HUES64 (cell line): ENCODE results near the gene GAL3ST2.
"Not testable (repeated sequence)": the region's sequence is repeated elsewhere in the genome, so short reads cannot be mapped to it uniquely, and the experiment has no call there.

ENCODE experiments used
- H3K27ac ChIP-seq: 2 replicates; pipeline ENCODE4 v1.7.0; 2013; ENCODE audit warnings: low read depth, low read length, inconsistent platforms
- H3K27me3 ChIP-seq: 2 replicates; pipeline ENCODE4 v1.6.1; 2013; ENCODE audit warnings: mild to moderate bottlenecking, low read length; ENCODE audit not compliant: insufficient read depth
- H3K36me3 ChIP-seq: 2 replicates; pipeline ENCODE4 v1.6.1; 2013; ENCODE audit warnings: mild to moderate bottlenecking, low read length; ENCODE audit not compliant: insufficient read depth
- H3K4me1 ChIP-seq: 2 replicates; pipeline ENCODE4 v1.6.1; 2013; ENCODE audit warnings: mild to moderate bottlenecking, low read length, moderate library complexity; ENCODE audit not compliant: insufficient read depth
- H3K4me3 ChIP-seq: 2 replicates; pipeline ENCODE4 v1.5.1; 2013; ENCODE audit warnings: mild to moderate bottlenecking, low read length, moderate library complexity
- H3K9ac ChIP-seq: 2 replicates; pipeline ENCODE4 v1.6.1; 2013; ENCODE audit warnings: mild to moderate bottlenecking, low read depth, low read length
- H3K9me3 ChIP-seq: 2 replicates; pipeline ENCODE4 v1.6.1; 2013; ENCODE audit warnings: low read depth, low read length; ENCODE audit not compliant: insufficient read depth
- WGBS: fragments of 150-250, 120-280 bp; methylation state at CpG from one replicate; pipeline ENCODE4 v1.1.7; 2013; ENCODE audit warnings: missing lambda C conversion rate; 5-methylcytosine and 5-hydroxymethylcytosine counted together

The GAL3ST2 gene

GRCh38 chr2:241798631-241799521 is 22.3 kb downstream of the GAL3ST2 start:
- no peaks in the 10 kb centered on the region for H3K9me3 ChIP-seq
- H3K4me1 ChIP-seq = no peaks in the 10 kb centered on the region
- H3K9ac ChIP-seq = no peak overlapping the region
- H3K27me3 ChIP-seq = peaks cover 14% of the 10 kb centered on the region
- no peak overlapping the region for H3K4me3 ChIP-seq
- 94% methylated on average over 21 of the region's 21 CpGs for WGBS
- H3K36me3 ChIP-seq = no peaks in the 10 kb centered on the region
- H3K27ac ChIP-seq = no peak overlapping the region

- peaks cover 21% of the 10 kb centered on the region for H3K27me3 ChIP-seq
- H3K36me3 ChIP-seq = no peaks in the 10 kb centered on the region
- no peak overlapping the region for H3K4me3 ChIP-seq
- H3K27ac ChIP-seq = no peak overlapping the region
- H3K9ac ChIP-seq = no peak overlapping the region
- no peaks in the 10 kb centered on the region for H3K9me3 ChIP-seq
- WGBS = 89% methylated on average over 10 of the region's 10 CpGs
- peaks cover 6% of the 10 kb centered on the region for H3K4me1 ChIP-seq
These were observed 23.0 kb downstream of the GAL3ST2 start for GRCh38 chr2:241799522-241800197.

- H3K36me3 ChIP-seq, H3K27ac ChIP-seq, H3K4me3 ChIP-seq, H3K4me1 ChIP-seq, H3K9ac ChIP-seq, H3K9me3 ChIP-seq: not testable (repeated sequence)
- peaks cover 25% of the 10 kb centered on the region for H3K27me3 ChIP-seq
- 91% methylated on average over 35 of the region's 35 CpGs for WGBS
These were observed 23.7 kb downstream of the GAL3ST2 start for GRCh38 chr2:241800198-241800903.

GRCh38 chr2:241801611-241802420 is 25.2 kb downstream of the GAL3ST2 start:
- H3K27me3 ChIP-seq = peaks cover 25% of the 10 kb centered on the region
- no peaks in the 10 kb centered on the region for H3K9me3 ChIP-seq
- H3K27ac ChIP-seq = no peak overlapping the region
- 71% methylated on average over 44 of the region's 44 CpGs for WGBS
- H3K36me3 ChIP-seq = no peaks in the 10 kb centered on the region
- H3K9ac ChIP-seq = no peak overlapping the region
- peaks cover 9% of the 10 kb centered on the region for H3K4me1 ChIP-seq
- H3K4me3 ChIP-seq = no peak overlapping the region

- no peak overlapping the region for H3K27ac ChIP-seq
- no peak overlapping the region for H3K9ac ChIP-seq
- H3K9me3 ChIP-seq = no peaks in the 10 kb centered on the region
- peaks cover 25% of the 10 kb centered on the region for H3K27me3 ChIP-seq
- H3K4me3 ChIP-seq = peak overlapping the region; percentile 57; the same call in 1 of the 2 replicates
- WGBS = 79% methylated on average over 32 of the region's 32 CpGs
- no peaks in the 10 kb centered on the region for H3K36me3 ChIP-seq
- peaks cover 9% of the 10 kb centered on the region for H3K4me1 ChIP-seq
These were observed 26.0 kb downstream of the GAL3ST2 start for GRCh38 chr2:241802421-241803318.

- Histone ChIP-seq H3K27ac (no peak overlapping the region), H3K9ac (peak overlapping the region; percentile 58; the same call in 1 of the 2 replicates)
- WGBS = 8% methylated on average over 109 of the region's 109 CpGs
These were observed 27.0 kb downstream of the GAL3ST2 start for GRCh38 chr2:241803387-241804325.

GRCh38 chr2:241804326-241805229 is 28.0 kb downstream of the GAL3ST2 start:
- H3K9ac ChIP-seq = no peak overlapping the region; the same call in 1 of the 2 replicates
- H3K4me1 ChIP-seq = peaks cover 18% of the 10 kb centered on the region
- H3K27me3 ChIP-seq = peaks cover 25% of the 10 kb centered on the region
- 14% methylated on average over 34 of the region's 35 CpGs for WGBS
- H3K36me3 ChIP-seq = no peaks in the 10 kb centered on the region
- H3K27ac ChIP-seq = no peak overlapping the region
- peak overlapping the region; percentile 57 for H3K4me3 ChIP-seq
- H3K9me3 ChIP-seq = no peaks in the 10 kb centered on the region

More at GRCh38 chr2:241803387-241804325, 27.0 kb downstream of the GAL3ST2 start:
- H3K4me3 ChIP-seq = peak overlapping the region; percentile 57
- H3K36me3 ChIP-seq = no peaks in the 10 kb centered on the region
- peaks cover 25% of the 10 kb centered on the region for H3K27me3 ChIP-seq
- H3K9me3 ChIP-seq = no peaks in the 10 kb centered on the region
- H3K4me1 ChIP-seq = peaks cover 15% of the 10 kb centered on the region

GRCh38 chr2:241806217-241806616 is 29.6 kb downstream of the GAL3ST2 start:
- Histone ChIP-seq H3K27me3 (peaks cover 25% of the 10 kb centered on the region), H3K4me1 (peaks cover 18% of the 10 kb centered on the region)
- not testable (repeated sequence) for H3K27ac ChIP-seq, H3K9me3 ChIP-seq, H3K36me3 ChIP-seq, H3K4me3 ChIP-seq, H3K9ac ChIP-seq
- no CpG with 5 or more reads among the region's 8 CpGs for WGBS
